Measurements from ENCODE around the gene MOCS1.

Gene MOCS1

GRCh38 chr6:39902136-39902535, 32.1 kb downstream of the MOCS1 start:
- no peak overlapping the region for H3K4me3 ChIP-seq (ENCODE audit: low read depth, low read length)
- no peak for DNase-seq (ENCODE audit: low read depth)
- no peak for TF ChIP-seq CTCF (IDR thresholded peaks at IDR 0.05; ENCODE audit: insufficient read depth, low read depth, low read length, missing control alignments)

GRCh38 chr6:39901670-39902069, 32.6 kb downstream of the MOCS1 start:
- no peak overlapping the region for H3K4me3 ChIP-seq (ENCODE audit: low read depth, low read length)
- DNase-seq (ENCODE audit: low read depth) = no peak
- TF ChIP-seq CTCF (IDR thresholded peaks at IDR 0.05; ENCODE audit: insufficient read depth, low read depth, low read length, missing control alignments) = no peak

- DNase-seq (ENCODE audit: low read depth) = no peak
- no peak overlapping the region for H3K4me3 ChIP-seq (ENCODE audit: low read depth, low read length)
- TF ChIP-seq CTCF (IDR thresholded peaks at IDR 0.05; ENCODE audit: insufficient read depth, low read depth, low read length, missing control alignments) = no peak
Measured at GRCh38 chr6:39901116-39901655, 33.1 kb downstream of the MOCS1 start.

- TF ChIP-seq CTCF (IDR thresholded peaks at IDR 0.05; ENCODE audit: insufficient read depth, low read depth, low read length, missing control alignments) = no peak
- no peak for DNase-seq (ENCODE audit: low read depth)
- H3K4me3 ChIP-seq (ENCODE audit: low read depth, low read length) = no peak overlapping the region
Measured at GRCh38 chr6:39899554-39900295, 34.5 kb downstream of the MOCS1 start.

GRCh38 chr6:39898625-39899024, 35.6 kb downstream of the MOCS1 start:
- TF ChIP-seq CTCF (IDR thresholded peaks at IDR 0.05; ENCODE audit: insufficient read depth, low read depth, low read length, missing control alignments) = no peak
- H3K4me3 ChIP-seq (ENCODE audit: low read depth, low read length) = no peak overlapping the region
- no peak for DNase-seq (ENCODE audit: low read depth)

GRCh38 chr6:39897698-39898097, 36.6 kb downstream of the MOCS1 start:
- no peak for TF ChIP-seq CTCF (IDR thresholded peaks at IDR 0.05; ENCODE audit: insufficient read depth, low read depth, low read length, missing control alignments)
- no peak for DNase-seq (ENCODE audit: low read depth)
- no peak overlapping the region for H3K4me3 ChIP-seq (ENCODE audit: low read depth, low read length)

- H3K4me3 ChIP-seq (ENCODE audit: low read depth, low read length) = no peak overlapping the region
- no peak for DNase-seq (ENCODE audit: low read depth)
- TF ChIP-seq CTCF (IDR thresholded peaks at IDR 0.05; ENCODE audit: insufficient read depth, low read depth, low read length, missing control alignments) = no peak
Measured at GRCh38 chr6:39896701-39897100, 37.6 kb downstream of the MOCS1 start.
